ENCODE results near the gene SPTLC2. TPM values are rescaled to one million over a fixed set of nuclear protein-coding genes. Genes with fewer than 3 reads are reported as not detected.

Gene SPTLC2
- total RNA-seq, 4 donors from 2014 or later: 13.2 to 35.2 (median 20.5) TPM

- no peak for ATAC-seq
- WGBS, 2 donors (ENCODE audit: low coverage in 1 of 2): 76 to 87% methylated on average over 6 of the region's 6 CpGs
- TF ChIP-seq POLR2A (IDR thresholded peaks at IDR 0.05) (no peak), CTCF (IDR thresholded peaks at IDR 0.05) (no peak), EP300 (IDR thresholded peaks at IDR 0.05) (no peak), POLR2AphosphoS5 (IDR thresholded peaks at IDR 0.05) (no peak)
Observed at GRCh38 chr14:77524536-77524935, 91.9 kb downstream of the SPTLC2 start.

DNA sequence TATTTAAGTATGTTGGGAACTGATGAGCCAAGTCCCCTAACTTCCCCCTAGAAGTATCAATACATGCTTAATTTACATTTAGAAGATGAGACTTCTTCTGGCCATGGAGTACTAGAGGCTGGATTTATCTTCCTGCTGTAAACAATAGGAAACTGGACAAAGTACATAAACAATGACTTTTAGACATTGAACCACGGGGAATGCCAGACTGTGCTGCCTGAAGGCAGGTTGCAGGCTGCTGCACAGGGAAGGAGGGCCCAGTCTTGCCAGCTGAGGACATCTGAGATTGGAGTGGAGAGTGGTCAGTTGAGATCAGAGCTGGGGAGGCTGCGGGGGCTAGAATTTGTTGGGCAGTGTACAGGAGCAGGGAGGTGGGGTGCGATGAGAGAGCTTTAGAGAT lies 93.3 kb downstream of the SPTLC2 start:
- no peaks in the 10 kb centered on the region for H3K9me3 ChIP-seq
- ATAC-seq: no peak
- WGBS, 2 donors (ENCODE audit: low coverage in 1 of 2): 51 to 94% methylated on average over 2 of the region's 3 CpGs
- no peak overlapping the region for H3K27ac ChIP-seq
- no peak overlapping the region for H3K4me3 ChIP-seq
- H3K36me3 ChIP-seq: peaks cover 0 to 42% of the 10 kb centered on the region in 2 donors
- H3K27me3 ChIP-seq: no peaks in the 10 kb centered on the region
- TF ChIP-seq CTCF (IDR thresholded peaks at IDR 0.05) (no peak), POLR2A (IDR thresholded peaks at IDR 0.05) (no peak), POLR2AphosphoS5 (IDR thresholded peaks at IDR 0.05) (no peak), EP300 (IDR thresholded peaks at IDR 0.05) (no peak)
- peaks cover 0 to 16% (median 3%) of the 10 kb centered on the region in 3 donors for H3K4me1 ChIP-seq

More at GRCh38 chr14:77524536-77524935, 91.9 kb downstream of the SPTLC2 start:
- Histone ChIP-seq H3K4me1 (peaks cover 0 to 16% (median 3%) of the 10 kb centered on the region in 3 donors), H3K4me3 (no peak overlapping the region), H3K36me3 (peaks cover 0 to 28% of the 10 kb centered on the region in 2 donors), H3K9me3 (no peaks in the 10 kb centered on the region), H3K27me3 (no peaks in the 10 kb centered on the region), H3K27ac (no peak overlapping the region)

GRCh38 chr14:77520555-77520954 lies 95.9 kb downstream of the SPTLC2 start:
- no peak for TF ChIP-seq EP300 (IDR thresholded peaks at IDR 0.05)
- TF ChIP-seq POLR2AphosphoS5 (IDR thresholded peaks at IDR 0.05): no peak
- TF ChIP-seq POLR2A (IDR thresholded peaks at IDR 0.05): no peak
- no peak for TF ChIP-seq CTCF (IDR thresholded peaks at IDR 0.05)
- Histone ChIP-seq H3K27ac (no peak overlapping the region), H3K9me3 (no peaks in the 10 kb centered on the region), H3K4me1 (no peaks in the 10 kb centered on the region), H3K4me3 (no peak overlapping the region), H3K27me3 (no peaks in the 10 kb centered on the region), H3K36me3 (peaks cover 0 to 59% of the 10 kb centered on the region in 2 donors)
- 89 to 94% methylated on average over 2 to 3 of the region's 4 CpGs for WGBS, 2 donors (ENCODE audit: low coverage in 1 of 2)
- no peak for ATAC-seq

DNA sequence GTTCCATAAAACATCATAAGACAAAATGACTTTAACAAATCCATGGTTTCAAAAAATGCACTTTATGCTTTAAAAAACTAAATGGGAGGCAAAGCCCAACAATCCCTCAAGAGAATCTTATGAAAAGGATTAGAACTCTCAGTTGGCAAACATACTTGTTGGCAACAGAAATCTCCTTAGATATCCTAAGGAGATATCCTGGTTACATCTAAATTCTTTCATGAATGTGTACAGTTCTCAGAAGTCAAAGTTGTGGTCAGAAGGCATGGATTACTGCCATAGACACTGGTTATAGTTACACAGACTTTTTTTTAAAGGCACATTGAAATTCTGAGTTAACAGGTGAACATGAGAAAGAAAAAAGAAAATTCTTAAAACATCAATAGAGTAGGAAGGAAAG lies 100.3 kb downstream of the SPTLC2 start:
- Histone ChIP-seq H3K4me3 (no peak overlapping the region), H3K36me3 (peaks cover 4 to 81% of the 10 kb centered on the region in 2 donors), H3K27me3 (no peaks in the 10 kb centered on the region), H3K27ac (no peak overlapping the region), H3K9me3 (no peaks in the 10 kb centered on the region), H3K4me1 (no peaks in the 10 kb centered on the region)
- TF ChIP-seq POLR2AphosphoS5 (IDR thresholded peaks at IDR 0.05) (no peak), POLR2A (IDR thresholded peaks at IDR 0.05) (no peak), CTCF (IDR thresholded peaks at IDR 0.05) (no peak), EP300 (IDR thresholded peaks at IDR 0.05) (no peak)
- no peak for ATAC-seq

GRCh38 chr14:77511486-77512162 lies 104.8 kb downstream of the SPTLC2 start:
- WGBS, 2 donors (ENCODE audit: low coverage in 1 of 2): 91 to 93% methylated on average over 3 to 8 of the region's 8 CpGs
- ATAC-seq: no peak
- H3K36me3 ChIP-seq: peaks cover 4 to 80% of the 10 kb centered on the region in 2 donors

More at GRCh38 chr14:77511486-77512162, 104.8 kb downstream of the SPTLC2 start:
- H3K27ac ChIP-seq: no peak overlapping the region
- no peaks in the 10 kb centered on the region for H3K4me1 ChIP-seq
- H3K9me3 ChIP-seq: no peaks in the 10 kb centered on the region
- no peaks in the 10 kb centered on the region for H3K27me3 ChIP-seq
- TF ChIP-seq POLR2AphosphoS5 (IDR thresholded peaks at IDR 0.05) (no peak), CTCF (IDR thresholded peaks at IDR 0.05) (no peak), EP300 (IDR thresholded peaks at IDR 0.05) (no peak), POLR2A (IDR thresholded peaks at IDR 0.05) (no peak)
- H3K4me3 ChIP-seq: no peak overlapping the region

Data from gastroesophageal sphincter (tissue), 4 donors.